GM11168 (cell line): ENCODE measurements around the gene HACD4.
"Not testable (repeated sequence)": the region's sequence is repeated elsewhere in the genome, so short reads cannot be mapped to it uniquely, and the experiment has no call there.

ENCODE experiments used
- in situ Hi-C: fragments of 300-500 bp; cut with MboI; formaldehyde crosslinking; loops from one replicate; pipeline ENCODE4 v1.12.0; 2022; ENCODE audit warnings: low sequenced_read_pairs; ENCODE audit not compliant: unreplicated experiment

HACD4 gene

DNA sequence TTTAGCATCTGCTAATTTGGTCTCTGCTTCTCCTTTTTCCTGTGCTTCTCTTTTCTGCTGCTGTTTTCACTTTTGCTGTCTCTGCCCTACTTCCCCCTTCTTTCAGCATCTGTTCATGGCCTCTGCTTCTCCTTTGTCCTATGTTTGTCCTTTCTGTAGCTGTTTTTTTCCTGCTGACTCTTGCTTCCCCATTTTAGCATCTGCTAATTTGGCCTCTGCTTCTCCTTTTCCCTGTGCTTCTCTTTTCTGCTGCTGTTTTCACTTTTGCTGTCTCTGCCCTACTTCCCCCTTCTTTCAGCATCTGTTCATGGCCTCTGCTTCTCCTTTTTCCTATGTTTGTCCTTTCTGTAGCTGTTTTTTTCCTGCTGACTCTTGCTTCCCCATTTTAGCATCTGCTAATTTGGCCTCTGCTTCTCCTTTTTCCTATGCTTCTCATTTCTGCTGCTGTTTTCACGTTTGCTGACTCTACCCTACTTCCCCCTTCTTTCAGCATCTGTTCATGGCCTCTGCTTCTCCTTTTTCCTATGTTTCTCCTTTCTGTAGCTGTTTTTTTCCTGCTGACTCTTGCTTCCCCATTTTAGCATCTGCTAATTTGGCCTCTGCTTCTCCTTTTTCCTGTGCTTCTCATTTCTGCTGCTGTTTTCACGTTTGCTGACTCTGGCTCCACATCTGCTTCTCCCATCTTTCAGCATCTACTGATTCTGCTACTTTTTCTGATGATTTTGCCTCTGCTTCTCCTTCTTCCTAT, 57.1 kb downstream of the HACD4 start:
- in situ Hi-C loops, result not testable (repeated sequence)

GRCh38 chr9:20973246-20973947, 58.0 kb downstream of the HACD4 start:
- in situ Hi-C loops, result not testable (repeated sequence)

DNA sequence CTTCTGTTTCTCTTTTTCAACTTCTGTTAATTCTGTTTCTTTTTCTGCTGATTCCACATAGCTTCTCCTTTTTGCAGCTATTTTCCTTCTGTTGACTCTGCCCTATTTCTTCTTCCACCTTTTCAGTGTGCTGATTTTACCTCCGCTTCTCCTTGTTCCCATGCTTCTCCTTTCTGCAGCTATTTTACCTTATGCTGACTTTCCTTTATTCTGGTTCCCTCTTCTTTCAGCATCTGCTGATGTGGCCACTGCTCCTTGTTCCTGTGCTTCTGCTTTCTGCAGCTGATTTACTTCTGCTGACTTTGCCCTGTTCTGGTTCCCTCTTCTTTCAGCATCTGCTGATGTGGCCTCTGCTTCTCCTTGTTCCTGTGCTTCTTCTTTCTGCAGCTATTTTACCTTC, 58.8 kb downstream of the HACD4 start:
- in situ Hi-C loops, result no loop called here

- in situ Hi-C loops, result no loop called here
Measured at GRCh38 chr9:20962536-20963225, 68.8 kb downstream of the HACD4 start.

GRCh38 chr9:20950707-20951106, 80.7 kb downstream of the HACD4 start:
- in situ Hi-C loops, result no loop called here
